ENCODE results near the gene GPBAR1. TPM values are rescaled to one million over a fixed set of nuclear protein-coding genes. Genes with fewer than 3 reads are reported as not detected.
A peak's percentile ranks its signal among the peaks of the same experiment; 100 is the strongest.

GPBAR1 gene
- total RNA-seq, 1 donor from 2014 or later = 0.39 TPM

DNA sequence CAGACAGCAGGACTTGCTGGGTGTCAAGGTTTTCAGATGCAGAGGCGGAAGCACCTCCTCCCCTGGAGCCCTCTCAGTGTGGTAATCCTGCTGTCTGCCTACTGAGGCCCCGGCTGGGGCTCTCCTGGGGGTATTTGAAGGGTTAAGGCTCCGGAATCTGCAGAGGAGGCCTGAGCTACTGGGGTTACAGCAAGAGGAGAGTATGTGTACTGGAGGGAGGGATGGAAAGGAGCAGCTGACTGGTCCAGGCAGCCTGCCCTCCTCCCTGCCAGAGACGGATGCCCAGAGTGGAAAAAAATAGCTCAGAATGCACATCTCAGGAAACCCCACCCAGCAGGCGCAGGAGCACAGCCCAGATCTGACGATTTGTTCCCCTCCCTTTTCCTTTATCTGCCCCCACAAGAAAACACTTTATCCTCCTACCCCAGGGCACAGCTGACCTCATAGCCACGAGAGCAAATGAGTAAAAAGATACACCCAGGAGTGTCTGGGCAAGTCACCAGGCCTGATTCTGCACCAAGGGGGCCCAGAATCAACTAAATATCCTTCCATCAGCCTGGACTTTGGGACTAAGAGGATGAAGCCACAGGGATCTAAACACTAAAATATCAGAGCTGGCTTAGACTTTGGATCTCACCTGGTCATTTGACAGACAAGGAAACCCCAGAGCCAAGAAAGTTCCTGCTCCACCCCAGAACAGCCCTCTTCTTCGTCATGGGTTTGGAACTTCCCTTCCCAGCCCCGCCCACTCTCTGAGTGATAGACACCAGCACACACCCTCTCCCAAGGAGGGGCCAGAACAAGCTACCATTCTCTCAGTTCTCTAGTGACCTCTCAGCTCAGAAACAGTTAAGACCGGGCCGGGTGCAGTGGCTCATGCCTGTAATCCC lies 26.0 kb downstream of the GPBAR1 start:
- DNase-seq = peak; percentile 94

DNA sequence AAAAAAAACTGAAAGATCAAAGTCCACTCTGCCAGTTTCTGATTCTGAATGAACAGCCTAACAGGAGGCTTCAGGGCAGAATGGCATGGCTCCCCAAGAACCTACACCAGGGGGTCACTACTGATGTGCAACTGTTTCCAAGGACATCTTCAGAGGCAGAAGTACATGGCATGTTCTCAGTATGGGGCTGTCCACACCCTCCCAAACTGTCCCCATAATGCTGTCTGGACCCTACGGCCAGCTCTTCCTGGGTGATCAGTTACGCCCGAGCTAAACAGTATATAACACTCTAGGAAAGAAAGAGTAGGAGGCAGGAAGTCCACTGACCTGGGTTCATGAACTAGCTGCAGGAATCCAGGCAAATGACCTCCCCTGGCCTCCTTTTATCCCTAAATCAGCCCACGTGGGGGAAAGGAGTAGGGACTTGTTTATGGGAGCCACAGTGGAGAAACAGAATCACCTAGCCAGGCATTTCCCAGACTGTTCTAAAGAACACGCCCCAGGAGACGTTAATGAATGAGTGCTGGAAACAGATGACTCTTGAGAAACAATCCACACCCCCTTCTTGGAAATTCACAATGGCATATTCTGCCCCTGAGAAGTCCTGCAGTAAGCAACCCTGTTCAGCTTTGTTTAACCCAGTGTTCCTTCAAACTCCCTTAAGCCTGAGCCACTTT lies 29.0 kb downstream of the GPBAR1 start:
- DNase-seq = peak; percentile 46

DNA sequence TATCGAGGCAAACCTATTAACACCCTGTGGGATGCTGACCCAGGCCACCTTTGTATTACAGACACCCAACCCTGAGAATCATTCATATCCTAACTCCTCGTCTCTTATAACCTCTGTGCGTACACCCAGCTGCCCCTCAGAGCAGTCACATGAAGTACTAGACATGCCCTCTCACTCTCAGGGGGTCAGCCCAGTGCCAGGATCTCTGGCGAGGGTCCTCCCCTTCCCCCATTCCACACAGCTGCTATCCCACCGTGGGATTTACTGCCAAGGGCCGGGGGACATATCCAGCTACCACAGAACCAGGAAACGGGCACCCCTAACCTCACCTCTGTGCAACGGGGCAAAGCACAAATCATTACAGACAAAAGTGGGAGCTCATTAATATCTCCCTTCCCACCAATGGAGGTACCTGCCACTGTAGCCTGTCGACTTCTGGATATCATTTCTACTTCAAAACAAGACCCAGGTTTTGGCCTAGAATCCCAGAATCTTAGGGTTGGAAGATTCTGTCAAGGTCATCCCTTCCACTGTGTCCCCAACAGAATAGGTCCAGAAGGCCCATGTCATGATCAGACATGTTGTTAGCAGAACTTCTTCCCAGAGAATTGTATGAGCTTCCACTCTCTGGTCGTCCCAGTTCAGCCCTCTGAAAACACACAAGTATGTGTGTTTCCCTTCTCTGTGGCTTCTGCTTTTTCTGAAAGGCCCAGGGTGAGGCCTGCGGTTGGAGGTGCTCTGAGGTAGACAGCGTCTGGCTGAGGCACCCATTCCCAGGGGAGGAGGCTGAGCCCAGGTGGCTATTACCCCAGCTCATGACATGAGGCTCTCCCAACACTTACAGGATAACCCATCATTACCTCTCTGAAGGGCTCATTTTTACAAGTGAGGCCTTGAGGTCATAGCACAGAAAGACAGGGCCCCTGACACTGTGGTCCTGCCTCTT lies 29.8 kb downstream of the GPBAR1 start:
- DNase-seq = no peak

DNA sequence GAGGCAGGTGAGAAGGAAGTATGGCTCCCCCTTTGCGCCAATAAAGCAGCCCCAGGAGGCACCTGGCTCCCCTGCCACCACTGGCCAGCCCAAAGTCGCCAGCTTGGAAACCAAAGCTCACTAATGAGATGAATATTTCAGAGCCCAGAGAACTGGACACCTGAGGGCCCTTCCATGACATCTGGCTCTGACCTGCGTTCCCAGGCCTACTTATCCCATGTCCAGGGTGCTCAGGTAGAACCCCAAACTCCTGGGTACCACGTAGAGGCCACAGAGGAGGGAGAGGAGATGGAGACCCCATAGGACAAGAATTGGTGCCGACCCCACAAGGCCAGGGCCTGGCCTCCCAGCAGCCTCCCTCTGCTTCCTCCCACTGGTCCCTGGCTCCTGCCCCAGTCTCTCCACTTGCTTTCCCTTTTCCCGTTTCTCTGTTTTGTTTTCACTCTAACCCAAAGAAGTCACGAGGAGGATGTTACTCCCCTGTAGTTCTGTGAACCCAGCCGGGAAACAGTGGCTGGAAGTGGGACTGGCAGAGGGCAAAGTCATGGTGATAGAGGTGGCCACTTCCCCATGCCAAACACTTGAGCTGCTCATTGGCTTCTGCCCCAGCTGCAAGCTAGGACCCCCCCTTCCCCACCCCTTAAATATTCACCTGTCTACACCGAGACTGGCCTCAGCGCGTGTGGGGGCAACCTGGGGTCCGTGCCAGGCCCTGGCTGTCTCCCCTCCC lies 30.7 kb downstream of the GPBAR1 start:
- DNase-seq = no peak

DNA sequence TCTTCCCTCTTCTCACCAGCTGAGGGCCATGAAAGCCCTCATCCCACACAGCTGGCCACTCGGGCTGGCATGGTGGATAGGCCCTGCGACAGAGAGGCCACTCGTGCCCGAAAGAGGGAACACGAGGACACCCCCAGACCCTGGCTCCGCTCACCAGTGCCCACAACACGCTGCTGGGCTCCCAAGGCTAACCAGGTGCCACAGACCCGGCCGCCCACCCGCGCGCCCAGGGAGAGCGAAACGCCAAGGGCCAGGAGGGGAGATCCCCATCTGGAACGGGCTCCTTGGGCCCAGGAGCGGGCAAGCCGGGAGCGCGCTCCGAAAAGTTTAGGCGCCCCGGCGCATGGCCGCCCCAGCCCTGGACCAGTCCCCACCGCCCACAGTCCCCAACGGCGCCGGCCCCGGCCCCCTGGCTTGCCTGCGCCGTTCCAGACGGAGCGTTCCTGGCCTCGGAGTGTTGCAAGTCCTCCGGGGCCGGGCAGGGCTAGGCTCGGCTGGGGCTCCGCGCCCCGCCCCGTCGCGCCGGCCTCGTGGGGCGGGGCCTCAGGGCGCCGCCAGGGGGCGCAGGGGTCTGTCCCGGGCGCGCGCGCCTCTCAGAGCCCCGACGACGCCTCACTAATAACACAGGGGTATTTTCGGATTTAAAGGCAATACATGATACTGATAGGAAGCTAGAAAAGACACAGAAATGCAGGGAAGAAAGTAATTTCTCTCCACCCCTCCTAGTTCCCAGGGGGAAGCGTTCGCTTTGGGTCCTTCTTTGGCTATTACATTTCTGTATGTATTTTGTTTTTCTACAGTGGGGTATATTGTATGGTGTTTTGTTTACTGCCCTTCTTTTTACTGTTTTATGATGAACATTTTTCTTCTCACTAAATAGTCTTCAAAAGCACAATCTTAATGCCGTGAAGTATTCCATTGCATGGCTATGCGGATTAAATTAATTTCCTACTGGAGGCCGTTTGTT lies 31.5 kb downstream of the GPBAR1 start, which contains the start of gene TMBIM1:
Gene TMBIM1, minus strand, starts transcription at position 456 of the 967 bp plus-strand sequence. CDS start 10,362 bp downstream, outside the sequence.
- DNase-seq = peak; percentile 60

DNA sequence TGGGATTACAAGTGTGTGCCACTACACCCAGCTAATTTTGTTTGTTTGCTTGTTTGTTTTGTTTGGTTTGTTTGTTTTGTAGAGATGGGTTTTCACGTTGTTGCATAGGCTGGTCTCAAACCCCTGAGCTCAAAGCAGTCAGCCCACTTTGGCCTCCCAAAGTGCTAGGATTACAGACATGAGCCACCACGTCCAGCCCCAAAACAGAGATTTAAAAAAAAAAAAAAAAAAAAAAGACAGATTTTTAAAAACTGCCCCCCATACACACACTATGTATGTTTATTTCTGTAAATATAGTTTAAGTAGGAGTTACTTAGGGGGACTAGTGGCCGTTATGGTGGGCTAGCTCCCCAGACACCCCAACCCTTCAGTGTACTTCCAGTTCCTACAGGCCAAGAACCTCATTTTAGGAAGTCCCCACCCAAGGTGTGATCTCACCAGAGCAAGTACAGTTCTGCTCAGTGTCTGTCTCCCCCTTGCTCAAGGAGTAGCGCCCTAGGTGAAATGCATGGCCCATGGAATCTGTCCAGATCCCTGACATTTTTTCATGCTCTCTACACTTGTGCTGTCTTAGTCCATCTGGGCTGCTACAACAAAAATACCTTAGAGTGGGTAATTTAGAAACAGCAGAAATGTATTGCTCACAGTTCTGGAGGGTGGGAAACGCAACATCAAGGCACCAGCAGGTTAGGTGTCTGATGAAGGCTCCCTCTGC lies 33.1 kb downstream of the GPBAR1 start:
- DNase-seq = no peak

DNA sequence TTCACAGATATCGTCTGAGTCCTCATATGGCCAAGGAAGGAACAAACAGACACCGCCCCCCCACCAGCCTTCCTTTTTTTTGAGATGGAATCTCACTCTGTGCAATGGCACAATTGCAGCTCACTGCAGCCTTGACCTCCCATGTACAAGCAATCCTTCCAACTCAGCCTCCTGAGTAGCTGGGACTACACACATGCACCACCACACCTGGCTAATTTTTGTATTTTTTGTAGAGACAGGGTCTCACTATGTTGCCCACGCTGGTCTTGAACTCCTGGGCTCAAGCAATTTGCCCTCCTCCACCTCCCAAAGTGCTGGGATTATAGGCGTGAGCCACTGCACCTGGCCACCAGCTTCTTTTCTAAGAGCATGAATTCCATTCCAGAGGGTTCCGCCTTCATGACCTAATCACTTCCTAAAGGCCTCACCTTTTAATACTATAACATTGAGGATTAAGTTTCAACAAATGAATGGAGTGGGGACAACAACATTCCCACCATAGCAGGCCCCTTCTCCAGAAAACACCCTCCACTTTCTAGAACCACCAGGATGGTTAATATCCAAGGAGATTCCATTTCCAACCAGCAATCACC lies 33.7 kb downstream of the GPBAR1 start:
- no peak for DNase-seq

DNA sequence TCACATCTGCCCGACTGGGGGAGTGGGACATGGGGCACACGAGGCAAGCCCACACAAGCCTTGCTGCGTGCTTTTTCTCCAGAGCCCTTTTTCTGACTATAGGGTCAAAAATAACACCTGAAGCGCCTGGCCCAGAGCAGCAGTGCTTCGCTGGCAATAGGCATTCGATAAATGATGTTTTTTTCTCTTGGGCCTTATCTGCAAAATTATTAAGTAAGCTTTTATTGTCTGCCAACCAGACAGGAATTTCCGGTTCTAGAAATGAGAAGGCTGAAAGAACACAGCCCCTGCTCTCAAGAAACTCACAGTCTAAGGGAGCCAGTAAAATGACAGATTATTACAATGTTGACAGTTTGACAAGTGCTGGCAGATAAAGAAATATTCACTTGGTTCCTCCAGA lies 34.2 kb downstream of the GPBAR1 start:
- no peak for DNase-seq

DNA sequence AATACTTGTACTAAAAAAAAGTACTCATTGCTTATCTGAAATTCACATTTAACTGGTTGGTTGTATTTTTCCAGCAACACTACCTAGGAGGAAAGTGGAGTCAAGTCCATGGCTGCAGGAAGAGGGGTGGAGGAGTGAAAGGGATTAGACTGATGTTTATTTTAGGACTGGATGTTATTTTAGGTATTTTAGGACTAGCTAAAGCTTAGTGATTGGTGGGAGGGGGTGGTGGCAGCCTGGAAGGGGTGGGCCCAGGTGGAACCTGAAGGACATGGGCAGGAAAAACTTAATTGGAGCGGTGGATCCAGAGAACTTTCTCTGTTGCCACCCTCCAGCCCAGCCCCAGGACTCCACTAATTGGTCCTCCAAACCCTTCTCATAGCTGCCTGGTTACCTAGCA lies 35.4 kb downstream of the GPBAR1 start:
- no peak for DNase-seq

DNA sequence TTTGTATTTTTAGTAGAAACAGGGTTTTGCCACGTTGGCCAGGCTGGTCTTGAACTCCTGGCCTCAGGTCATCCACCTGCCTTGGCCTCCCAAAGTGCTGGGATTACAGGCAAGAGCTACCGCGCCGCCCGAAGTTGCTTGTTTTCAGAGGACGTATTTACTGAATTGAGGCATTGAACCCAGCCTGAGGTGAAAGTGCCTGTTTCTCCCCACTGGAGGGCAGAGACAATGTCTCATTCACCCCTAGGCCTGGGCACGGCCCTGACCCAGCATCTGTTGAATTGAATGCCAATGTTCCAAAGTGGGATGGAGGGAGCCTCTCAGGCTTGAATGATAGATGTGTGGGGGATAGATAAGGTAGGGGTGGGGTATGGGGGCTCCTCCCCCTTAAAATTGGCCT lies 36.0 kb downstream of the GPBAR1 start:
- no peak for DNase-seq

DNA sequence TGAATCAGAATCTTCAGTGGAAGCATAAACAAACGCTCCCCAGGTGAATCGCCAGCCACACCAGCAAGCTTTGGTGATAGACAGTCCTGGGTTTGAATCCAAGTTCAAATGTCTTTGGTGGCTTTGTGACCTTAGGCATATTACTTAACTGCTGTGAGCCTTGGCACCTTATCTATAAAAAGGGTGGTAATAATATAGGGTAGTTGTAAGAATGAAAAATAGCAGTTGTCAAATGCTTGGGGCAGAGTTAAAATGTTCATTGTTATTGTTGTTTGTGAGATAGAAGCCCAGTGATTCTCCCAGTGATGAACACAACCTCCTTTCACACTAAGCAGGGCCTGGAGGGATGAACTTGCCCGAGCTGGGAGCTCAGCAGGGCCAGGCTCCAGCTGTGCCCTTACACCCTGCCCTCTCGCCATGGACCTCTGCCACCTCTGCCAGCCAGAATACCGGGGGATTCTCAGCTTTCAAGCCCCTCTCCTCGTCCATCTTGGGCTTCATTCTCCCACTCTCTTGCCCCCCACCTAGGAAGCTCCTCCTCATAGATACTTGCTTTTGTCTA lies 37.6 kb downstream of the GPBAR1 start:
- DNase-seq = no peak

DNA sequence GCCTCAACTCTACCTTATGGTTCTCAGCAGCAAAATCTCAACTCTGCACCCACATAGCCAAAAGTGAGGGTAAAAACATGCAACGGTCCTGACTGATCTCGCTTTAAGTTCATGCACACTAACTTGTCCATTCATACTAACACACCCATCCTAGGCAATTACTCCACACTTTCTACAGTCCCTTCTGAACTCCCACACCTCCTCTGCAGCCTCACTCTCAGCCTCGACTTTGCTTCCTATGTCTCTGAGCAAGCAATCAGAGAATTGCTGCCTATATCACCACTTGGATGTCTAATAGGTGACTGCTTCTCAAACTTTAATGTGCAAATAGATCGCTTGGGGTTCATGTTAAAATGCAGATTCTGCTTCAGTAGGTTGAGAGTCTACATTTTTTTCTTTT lies 39.3 kb downstream of the GPBAR1 start:
- DNase-seq = no peak

DNA sequence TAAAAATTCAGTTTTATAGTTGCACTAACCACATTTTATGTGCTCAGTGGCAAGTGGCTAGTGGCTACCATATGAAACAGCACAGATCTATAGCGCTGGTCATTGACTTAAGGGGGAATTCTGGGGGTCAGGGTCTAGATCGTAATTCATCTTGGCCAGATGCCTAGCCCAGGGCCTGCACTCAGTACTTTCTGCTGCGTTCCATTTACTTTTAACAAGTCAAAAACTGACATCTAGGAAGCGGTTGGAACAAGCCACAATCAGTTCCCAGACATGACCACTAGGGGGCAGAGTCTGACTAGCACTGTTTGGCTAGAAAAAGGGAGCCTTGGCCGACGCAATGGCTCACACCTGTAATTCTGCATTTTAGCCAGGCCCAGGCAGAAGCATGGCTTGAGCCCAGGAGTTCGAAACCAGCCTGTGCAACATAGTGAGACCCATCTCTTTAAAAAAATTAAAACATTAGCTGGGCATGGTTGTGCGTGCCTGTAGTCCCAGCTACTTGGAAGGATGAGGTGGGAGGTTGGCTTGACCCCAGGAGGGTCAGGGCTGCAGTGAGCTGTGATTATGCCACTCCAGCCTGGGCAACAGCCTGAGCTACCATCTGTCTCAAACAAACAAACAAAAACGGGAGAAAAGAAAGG lies 40.5 kb downstream of the GPBAR1 start:
- DNase-seq = peak; percentile 64

DNA sequence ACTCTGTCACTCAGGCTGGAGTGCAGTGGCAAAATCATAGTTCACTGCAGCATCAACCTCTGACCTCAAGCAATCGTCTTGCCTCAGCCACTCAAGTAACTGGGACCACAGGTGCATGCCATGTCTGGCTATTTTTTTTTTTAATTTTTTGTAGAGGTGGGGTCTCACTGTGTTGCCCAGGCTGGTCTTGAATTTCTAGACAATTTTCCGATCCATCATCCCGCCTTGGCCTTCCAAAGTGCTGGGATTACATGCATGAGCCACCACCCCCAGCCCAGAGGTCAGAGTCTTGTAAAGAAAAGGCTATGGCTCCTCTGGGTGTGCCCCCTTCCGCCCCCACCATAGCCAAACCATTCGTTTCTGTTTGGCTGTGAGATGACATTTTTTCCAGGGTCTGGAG lies 44.6 kb downstream of the GPBAR1 start:
- no peak for DNase-seq

DNA sequence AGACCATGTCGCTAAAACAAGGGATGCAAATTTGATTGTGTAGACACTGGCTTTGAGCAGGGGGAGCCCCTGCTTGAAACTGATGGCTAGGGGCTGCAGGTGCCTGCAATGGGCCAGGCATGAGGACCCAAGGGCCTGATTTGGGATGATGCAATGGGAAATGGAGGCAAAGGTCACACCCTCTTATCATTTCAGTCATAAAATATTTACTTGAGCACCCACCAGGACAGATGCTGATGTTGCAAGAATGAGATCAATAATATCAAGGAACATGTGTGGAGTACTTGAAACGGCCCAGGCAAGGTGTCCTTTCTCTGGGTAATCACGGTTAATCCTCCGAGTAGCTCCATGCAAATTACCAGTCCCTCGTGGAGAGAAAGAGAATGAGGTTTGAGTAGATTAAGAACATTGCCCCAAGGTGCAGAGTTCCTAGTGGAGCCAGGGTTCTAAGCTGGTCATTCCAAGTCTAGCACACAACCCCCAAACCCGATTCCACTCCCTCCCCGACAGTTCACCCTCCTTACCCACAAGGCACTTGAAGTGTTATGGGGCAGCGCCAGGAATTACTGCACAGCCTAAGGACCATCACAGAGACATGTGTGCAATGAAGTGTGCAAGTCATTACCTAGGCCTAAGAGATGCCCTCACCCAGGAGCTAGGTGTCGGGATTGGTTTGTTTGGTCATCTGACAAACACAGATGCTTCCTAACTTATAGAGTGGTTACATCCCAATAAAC lies 45.5 kb downstream of the GPBAR1 start:
- no peak for DNase-seq

DNA sequence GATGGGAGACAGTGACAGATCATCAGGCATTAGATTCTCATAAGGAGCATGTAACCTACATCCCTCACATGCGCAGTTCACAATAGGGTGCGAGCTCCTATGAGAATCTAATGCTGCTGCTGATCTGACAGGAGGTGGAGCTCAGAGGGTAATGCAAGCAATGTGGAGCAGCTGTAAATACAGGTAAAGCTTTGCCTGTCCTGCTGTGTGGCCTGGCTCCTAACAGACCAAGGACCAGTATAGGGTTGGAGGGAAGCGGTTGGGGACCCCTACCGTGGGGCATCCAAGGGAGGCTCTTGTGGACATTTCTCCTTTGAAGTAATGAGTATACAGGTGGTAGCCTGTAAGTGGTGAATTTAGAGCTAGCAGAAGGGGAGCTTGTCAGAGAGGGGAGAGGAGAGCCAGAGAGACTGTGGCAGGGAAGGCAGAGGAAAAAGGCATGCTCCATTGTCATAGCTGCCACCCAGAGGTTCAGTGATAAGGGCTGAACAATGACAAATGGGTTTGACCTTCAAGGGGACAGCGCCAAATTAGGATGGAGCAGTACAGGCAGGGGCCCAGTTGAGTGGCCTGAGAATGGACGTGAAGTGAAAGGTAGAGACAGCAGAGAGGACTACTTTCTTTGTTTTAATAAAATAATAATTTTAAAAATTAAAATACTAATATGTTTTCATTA lies 46.7 kb downstream of the GPBAR1 start:
- DNase-seq = no peak
